Measurements from ENCODE around the gene NLK.

Gene NLK

DNA sequence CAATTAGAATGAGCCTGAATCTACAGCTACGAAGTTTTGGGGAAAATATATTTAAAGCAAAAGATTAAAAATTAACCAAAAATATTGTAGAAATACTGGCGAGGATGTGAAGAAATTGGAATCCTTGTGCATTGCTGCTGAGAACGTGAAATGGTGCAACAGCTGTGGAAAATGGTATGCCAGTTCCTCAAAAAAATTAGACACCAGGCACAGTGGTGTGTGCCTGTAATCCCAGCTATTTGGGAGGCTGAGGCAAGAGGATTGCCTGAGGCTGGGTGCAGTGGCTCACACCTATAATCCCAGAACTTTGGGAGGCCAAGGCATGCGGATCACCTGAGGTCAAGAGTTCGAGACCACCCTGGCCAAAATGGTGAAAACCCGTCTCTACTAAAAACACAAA, 156.6 kb downstream of the NLK start:
- no peaks in the 10 kb centered on the region for H3K79me1 ChIP-seq (ENCODE audit: low read depth, low read length)
- no peak overlapping the region for H3K4me3 ChIP-seq (ENCODE audit: low read length in 2 of 2)
- no peak overlapping the region for H3K4ac ChIP-seq (ENCODE audit: low read length)
- no peak overlapping the region for H3K18ac ChIP-seq (ENCODE audit: low read length)
- no peak overlapping the region for H4K91ac ChIP-seq (ENCODE audit: low read depth, low read length, poor library complexity)
- H3K23ac ChIP-seq (ENCODE audit: low read depth, low read length, poor library complexity): no peak overlapping the region
- H3K27me3 ChIP-seq (ENCODE audit: control insufficient read depth in 3 of 3, insufficient read depth in 3 of 3, low read depth in 1 of 3, low read length in 3 of 3): no peaks in the 10 kb centered on the region
- H3K14ac ChIP-seq (ENCODE audit: low read length): no peak overlapping the region
- no peaks in the 10 kb centered on the region for H3K9me3 ChIP-seq (replicated peaks in 1 of 2; ENCODE audit: control insufficient read depth in 2 of 2, insufficient read depth in 1 of 2, low read depth in 1 of 2, low read length in 2 of 2)
- H3K4me1 ChIP-seq (ENCODE audit: control insufficient read depth in 2 of 2, insufficient read depth in 1 of 2, low read depth in 1 of 2, low read length in 2 of 2): no peaks in the 10 kb centered on the region
- no peak overlapping the region for H3K4me2 ChIP-seq (ENCODE audit: insufficient read depth, low read length, poor library complexity, severe bottlenecking)
- no peak overlapping the region for H3K9ac ChIP-seq (ENCODE audit: low read depth, low read length, poor library complexity)
- no CpG with 5 or more reads among the region's 6 CpGs for WGBS, 2 donors (ENCODE audit: extremely low coverage in 2 of 2, insufficient read length in 2 of 2, insufficient replicate concordance in 1 of 2)
- no peak overlapping the region for H2AK5ac ChIP-seq (ENCODE audit: low read depth, low read length)
- DNase-seq (ENCODE audit: low spot score): no peak
- no peak overlapping the region for H3K27ac ChIP-seq (replicated peaks; ENCODE audit: low read length)
- no peak overlapping the region for H2BK120ac ChIP-seq (ENCODE audit: low read depth, low read length)
- H2BK15ac ChIP-seq (ENCODE audit: low read length): no peak overlapping the region
- H2AFZ ChIP-seq (ENCODE audit: low read length): no peak overlapping the region
- H2BK5ac ChIP-seq (ENCODE audit: low read length): no peak overlapping the region
- H3K36me3 ChIP-seq (replicated peaks in 1 of 2; ENCODE audit: control insufficient read depth in 2 of 2, insufficient read depth in 2 of 2, low read length in 2 of 2): peaks cover 4 to 32% of the 10 kb centered on the region in 2 donors
- no peak overlapping the region for H2BK12ac ChIP-seq (ENCODE audit: low read length)
- no peak overlapping the region for H4K8ac ChIP-seq (ENCODE audit: low read depth, low read length)

DNA sequence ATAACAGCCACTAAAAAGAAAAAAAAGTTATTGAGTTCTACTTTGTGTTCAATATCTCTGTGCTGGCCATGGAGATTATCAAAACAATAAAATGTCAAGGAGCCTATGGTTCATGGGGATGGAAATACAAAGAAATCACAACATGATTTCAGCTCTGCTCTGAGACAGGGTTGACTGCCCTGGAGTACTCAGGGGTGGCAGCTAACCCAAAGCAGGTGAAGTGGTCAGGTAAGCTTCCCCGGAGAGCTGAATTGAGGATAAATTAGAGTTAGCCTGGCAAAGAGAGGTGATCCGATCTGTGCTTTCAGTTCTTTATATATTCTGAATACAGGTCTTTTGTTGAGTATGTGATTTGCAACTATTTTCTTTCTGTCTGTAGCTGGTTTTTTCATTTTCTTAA, 157.3 kb downstream of the NLK start:
- Histone ChIP-seq H4K8ac (ENCODE audit: low read depth, low read length) (no peak overlapping the region), H2BK120ac (ENCODE audit: low read depth, low read length) (no peak overlapping the region), H3K18ac (ENCODE audit: low read length) (no peak overlapping the region), H3K4me1 (ENCODE audit: control insufficient read depth in 2 of 2, insufficient read depth in 1 of 2, low read depth in 1 of 2, low read length in 2 of 2) (no peaks in the 10 kb centered on the region), H3K9ac (ENCODE audit: low read depth, low read length, poor library complexity) (no peak overlapping the region), H3K4me3 (ENCODE audit: low read length in 2 of 2) (no peak overlapping the region), H4K91ac (ENCODE audit: low read depth, low read length, poor library complexity) (no peak overlapping the region), H3K4ac (ENCODE audit: low read length) (no peak overlapping the region), H3K4me2 (ENCODE audit: insufficient read depth, low read length, poor library complexity, severe bottlenecking) (no peak overlapping the region), H3K23ac (ENCODE audit: low read depth, low read length, poor library complexity) (no peak overlapping the region), H3K79me1 (ENCODE audit: low read depth, low read length) (no peaks in the 10 kb centered on the region), H2AK5ac (ENCODE audit: low read depth, low read length) (no peak overlapping the region), H3K36me3 (replicated peaks in 1 of 2; ENCODE audit: control insufficient read depth in 2 of 2, insufficient read depth in 2 of 2, low read length in 2 of 2) (peaks cover 2 to 26% of the 10 kb centered on the region in 2 donors), H3K27ac (replicated peaks; ENCODE audit: low read length) (no peak overlapping the region), H3K9me3 (replicated peaks in 1 of 2; ENCODE audit: control insufficient read depth in 2 of 2, insufficient read depth in 1 of 2, low read depth in 1 of 2, low read length in 2 of 2) (no peaks in the 10 kb centered on the region), H2AFZ (ENCODE audit: low read length) (no peak overlapping the region), H2BK5ac (ENCODE audit: low read length) (no peak overlapping the region), H2BK12ac (ENCODE audit: low read length) (no peak overlapping the region), H3K14ac (ENCODE audit: low read length) (no peak overlapping the region), H3K27me3 (ENCODE audit: control insufficient read depth in 3 of 3, insufficient read depth in 3 of 3, low read depth in 1 of 3, low read length in 3 of 3) (no peaks in the 10 kb centered on the region), H2BK15ac (ENCODE audit: low read length) (no peak overlapping the region)
- WGBS, 2 donors (ENCODE audit: extremely low coverage in 2 of 2, insufficient read length in 2 of 2, insufficient replicate concordance in 1 of 2): no CpG with 5 or more reads among the region's 2 CpGs
- DNase-seq (ENCODE audit: low spot score): no peak

DNA sequence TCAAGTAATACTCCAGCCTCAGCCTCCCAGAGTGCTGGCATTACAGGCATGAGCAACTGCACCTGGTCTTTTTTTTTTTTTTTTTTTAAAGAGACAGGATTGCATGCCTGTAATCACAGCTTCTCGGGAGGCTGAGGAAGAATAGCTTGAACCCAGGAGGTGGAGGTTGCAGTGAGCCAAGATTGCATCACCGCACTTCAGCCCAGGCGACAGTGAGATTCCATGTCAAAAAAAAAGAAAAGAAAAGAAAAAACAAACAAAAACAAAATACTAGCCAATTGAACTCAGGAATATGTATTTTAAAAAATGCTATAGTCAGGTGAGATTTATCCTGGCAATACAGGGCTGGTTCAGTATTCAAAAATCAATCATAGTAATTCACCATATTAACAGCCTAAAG, 158.8 kb downstream of the NLK start:
- Histone ChIP-seq H3K79me1 (ENCODE audit: low read depth, low read length) (no peaks in the 10 kb centered on the region), H3K4ac (ENCODE audit: low read length) (no peak overlapping the region), H3K4me2 (ENCODE audit: insufficient read depth, low read length, poor library complexity, severe bottlenecking) (no peak overlapping the region), H3K23ac (ENCODE audit: low read depth, low read length, poor library complexity) (no peak overlapping the region), H4K8ac (ENCODE audit: low read depth, low read length) (no peak overlapping the region), H3K36me3 (replicated peaks in 1 of 2; ENCODE audit: control insufficient read depth in 2 of 2, insufficient read depth in 2 of 2, low read length in 2 of 2) (peaks cover 2 to 15% of the 10 kb centered on the region in 2 donors), H2AK5ac (ENCODE audit: low read depth, low read length) (no peak overlapping the region), H3K4me1 (ENCODE audit: control insufficient read depth in 2 of 2, insufficient read depth in 1 of 2, low read depth in 1 of 2, low read length in 2 of 2) (no peaks in the 10 kb centered on the region), H3K18ac (ENCODE audit: low read length) (no peak overlapping the region), H3K27me3 (ENCODE audit: control insufficient read depth in 3 of 3, insufficient read depth in 3 of 3, low read depth in 1 of 3, low read length in 3 of 3) (no peaks in the 10 kb centered on the region), H2BK120ac (ENCODE audit: low read depth, low read length) (no peak overlapping the region), H2AFZ (ENCODE audit: low read length) (no peak overlapping the region), H3K14ac (ENCODE audit: low read length) (no peak overlapping the region), H3K27ac (replicated peaks; ENCODE audit: low read length) (no peak overlapping the region), H3K9me3 (replicated peaks in 1 of 2; ENCODE audit: control insufficient read depth in 2 of 2, insufficient read depth in 1 of 2, low read depth in 1 of 2, low read length in 2 of 2) (no peaks in the 10 kb centered on the region), H2BK12ac (ENCODE audit: low read length) (no peak overlapping the region), H2BK15ac (ENCODE audit: low read length) (no peak overlapping the region), H3K4me3 (ENCODE audit: low read length in 2 of 2) (no peak overlapping the region), H2BK5ac (ENCODE audit: low read length) (no peak overlapping the region), H4K91ac (ENCODE audit: low read depth, low read length, poor library complexity) (no peak overlapping the region), H3K9ac (ENCODE audit: low read depth, low read length, poor library complexity) (no peak overlapping the region)
- no CpG with 5 or more reads among the region's 3 CpGs for WGBS, 2 donors (ENCODE audit: extremely low coverage in 2 of 2, insufficient read length in 2 of 2, insufficient replicate concordance in 1 of 2)
- DNase-seq (ENCODE audit: low spot score): no peak

DNA sequence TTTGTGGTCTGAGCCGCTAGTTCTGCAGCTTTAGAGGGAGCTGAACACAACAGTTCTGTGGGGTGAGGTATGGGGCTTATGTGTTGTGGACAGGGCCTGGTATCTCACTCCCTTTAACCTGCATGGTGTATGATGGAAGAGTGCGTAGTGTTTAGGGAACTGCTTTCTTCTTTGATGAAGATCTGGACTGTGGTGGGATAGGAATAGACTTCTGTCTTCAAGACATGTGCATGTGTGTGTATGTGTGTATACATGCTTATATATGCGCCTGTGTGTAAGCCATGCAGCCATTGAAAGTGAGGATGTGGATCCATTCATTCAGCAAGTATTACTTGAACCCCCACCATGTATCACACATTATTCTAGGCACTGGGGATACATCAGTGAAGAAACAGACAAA, 161.8 kb downstream of the NLK start:
- Histone ChIP-seq H3K36me3 (replicated peaks in 1 of 2; ENCODE audit: control insufficient read depth in 2 of 2, insufficient read depth in 2 of 2, low read length in 2 of 2) (no peaks in the 10 kb centered on the region), H3K9me3 (replicated peaks in 1 of 2; ENCODE audit: control insufficient read depth in 2 of 2, insufficient read depth in 1 of 2, low read depth in 1 of 2, low read length in 2 of 2) (no peaks in the 10 kb centered on the region), H3K79me1 (ENCODE audit: low read depth, low read length) (peaks cover 2% of the 10 kb centered on the region), H3K9ac (ENCODE audit: low read depth, low read length, poor library complexity) (no peak overlapping the region), H3K4ac (ENCODE audit: low read length) (no peak overlapping the region), H3K14ac (ENCODE audit: low read length) (no peak overlapping the region), H2BK12ac (ENCODE audit: low read length) (no peak overlapping the region), H2BK15ac (ENCODE audit: low read length) (no peak overlapping the region), H3K4me1 (ENCODE audit: control insufficient read depth in 2 of 2, insufficient read depth in 1 of 2, low read depth in 1 of 2, low read length in 2 of 2) (no peaks in the 10 kb centered on the region), H4K8ac (ENCODE audit: low read depth, low read length) (no peak overlapping the region), H3K23ac (ENCODE audit: low read depth, low read length, poor library complexity) (no peak overlapping the region), H2BK5ac (ENCODE audit: low read length) (no peak overlapping the region), H3K4me3 (ENCODE audit: low read length in 2 of 2) (no peak overlapping the region), H2AK5ac (ENCODE audit: low read depth, low read length) (no peak overlapping the region), H2BK120ac (ENCODE audit: low read depth, low read length) (no peak overlapping the region), H3K27me3 (ENCODE audit: control insufficient read depth in 3 of 3, insufficient read depth in 3 of 3, low read depth in 1 of 3, low read length in 3 of 3) (no peaks in the 10 kb centered on the region), H2AFZ (ENCODE audit: low read length) (no peak overlapping the region), H3K18ac (ENCODE audit: low read length) (no peak overlapping the region), H4K91ac (ENCODE audit: low read depth, low read length, poor library complexity) (no peak overlapping the region), H3K27ac (replicated peaks; ENCODE audit: low read length) (no peak overlapping the region), H3K4me2 (ENCODE audit: insufficient read depth, low read length, poor library complexity, severe bottlenecking) (no peak overlapping the region)
- no peak for DNase-seq (ENCODE audit: low spot score)
- no CpG with 5 or more reads among the region's 3 CpGs for WGBS, 2 donors (ENCODE audit: extremely low coverage in 2 of 2, insufficient read length in 2 of 2, insufficient replicate concordance in 1 of 2)
